Sigmoid colon (tissue), 7 donors: Measurements from ENCODE around the gene TMEM203. TPM values are rescaled to one million over a fixed set of nuclear protein-coding genes. Genes with fewer than 3 reads are reported as not detected.
A peak's percentile ranks its signal among the peaks of the same experiment; 100 is the strongest.

Source experiments
- DNase-seq: peaks from one replicate; pipeline ENCODE4 v3.0.0-alpha.2; 2019
- H3K27ac ChIP-seq, 4 donors: fragments of 200-600 bp; sonication (generic); one replicate each; pipeline ENCODE4 v1.5.1; 2016 to 2019; ENCODE audit warnings: mild to moderate bottlenecking in 1 of 4
- H3K27me3 ChIP-seq, 3 donors: fragments of 200-600 bp; sonication (generic); one replicate each; pipeline ENCODE4 v1.5.1; 2019; ENCODE audit warnings: mild to moderate bottlenecking in 1 of 3
- H3K36me3 ChIP-seq, 4 donors: fragments of 200-600 bp; sonication (generic); one replicate each; pipeline ENCODE4 v1.5.1; 2016 to 2019
- H3K4me1 ChIP-seq, 4 donors: fragments of 200-600 bp; sonication (generic); one replicate each; pipeline ENCODE4 v1.5.1; 2017 to 2019
- H3K4me3 ChIP-seq, 4 donors: fragments of 200-600 bp; sonication (generic); one replicate each; pipeline ENCODE4 v1.5.1; 2017 to 2019; ENCODE audit warnings: mild to moderate bottlenecking in 2 of 4, moderate library complexity in 1 of 4
- H3K9me3 ChIP-seq, 4 donors: fragments of 200-600 bp in 3 of 4; sonication (generic) in 3 of 4; one replicate each; pipeline versions ENCODE4 v1.5.1 to v1.6.1; 2013 to 2019
- CTCF ChIP-seq, 4 experiments: fragments of 450-650 bp in 3 of 4; fragments of 200-600 bp in 1 of 4; IDR thresholded peaks; one replicate each; pipeline ENCODE4 v1.5.1; 2016 to 2019; ENCODE audit warnings: antibody characterized with exemption in 4 of 4, mild to moderate bottlenecking in 3 of 4, moderate library complexity in 2 of 4
- EP300 ChIP-seq, 4 donors: sonication (generic); formaldehyde crosslinking; IDR thresholded peaks; one replicate each; pipeline ENCODE4 v1.6.1; 2017; ENCODE audit warnings: antibody characterized with exemption in 4 of 4
- POLR2A ChIP-seq, 2 donors: fragments of 450-650 bp; IDR thresholded peaks; one replicate each; pipeline ENCODE4 v1.6.1; 2016; ENCODE audit warnings: antibody characterized with exemption in 2 of 2, mild to moderate bottlenecking in 2 of 2, moderate library complexity in 2 of 2
- POLR2AphosphoS5 ChIP-seq, 4 donors: sonication (generic); formaldehyde crosslinking; IDR thresholded peaks; one replicate each; pipeline ENCODE4 v1.6.1; 2017; ENCODE audit warnings: antibody characterized with exemption in 4 of 4
- WGBS, 2 donors: extraction: QIAGEN DNeasy Blood & Tissue Kit; methylation state at CpG; one replicate each; pipeline ENCODE4 v1.1.7; 2013; 5-methylcytosine and 5-hydroxymethylcytosine counted together
- intact Hi-C: fragments of 100-400 bp; cut with DNase I; formaldehyde crosslinking; loops from one replicate; pipeline ENCODE4 v1.15.1; 2023
- polyA plus RNA-seq, 3 donors: library from polyadenylated mRNA; stranded (reverse); fragments of 200-250 nt; gene quantifications; one replicate each; pipeline ENCODE4 v1.2.3, GENCODE V29; 2013
- total RNA-seq, 4 donors: library from RNA; depleted of rRNA; stranded (reverse); fragments of >200 nt; gene quantifications; one replicate each; pipeline ENCODE4 v1.1.0, GENCODE V29; 2016
- donor health status: healthy with polysubstance abuse.
- donor health status: Bipolar disorder and iron deficiency.
- donor health status: healthy.

Gene TMEM203
- total and polyA plus RNA-seq, 7 donors = 24.8 to 42.0 (median 33.2) TPM

GRCh38 chr9:137170486-137171148 lies 34.8 kb downstream of the TMEM203 start:
- H3K4me3 ChIP-seq = no peak overlapping the region
- H3K4me1 ChIP-seq = peaks cover 0 to 29% (median 29%) of the 10 kb centered on the region in 4 donors
- intact Hi-C loops = no loop called here
- TF ChIP-seq EP300 (IDR thresholded peaks at IDR 0.05) (no peak), POLR2A (IDR thresholded peaks at IDR 0.05) (no peak), POLR2AphosphoS5 (IDR thresholded peaks at IDR 0.05) (no peak), CTCF (IDR thresholded peaks at IDR 0.05) (no peak)
- no peak for DNase-seq
- H3K27me3 ChIP-seq = peaks cover 52 to 82% (median 56%) of the 10 kb centered on the region in 3 donors
- H3K36me3 ChIP-seq = no peaks in the 10 kb centered on the region
- 54 to 60% methylated on average over 14 of the region's 14 CpGs for WGBS, 2 donors
- no peaks in the 10 kb centered on the region for H3K9me3 ChIP-seq
- H3K27ac ChIP-seq = no peak overlapping the region

GRCh38 chr9:137169896-137170358 lies 35.5 kb downstream of the TMEM203 start, which contains the start of gene LRRC26:
Gene LRRC26 (minus strand): TSS chr9:137170051. CDS start chr9:137169943, 108 bp downstream.
- no peak for DNase-seq
- H3K36me3 ChIP-seq = no peaks in the 10 kb centered on the region
- TF ChIP-seq EP300 (IDR thresholded peaks at IDR 0.05) (no peak), POLR2AphosphoS5 (IDR thresholded peaks at IDR 0.05) (no peak), POLR2A (IDR thresholded peaks at IDR 0.05) (no peak), CTCF (IDR thresholded peaks at IDR 0.05) (no peak)
- no peak within 1 kb of the TSS for H3K27ac ChIP-seq
- intact Hi-C loops = no loop called here
- 4 to 15% methylated on average over 41 of the region's 41 CpGs for WGBS, 2 donors
- no peaks in the 10 kb centered on the region for H3K9me3 ChIP-seq
- peaks cover 0 to 29% (median 29%) of the 10 kb centered on the region in 4 donors for H3K4me1 ChIP-seq
- peaks cover 56 to 89% (median 63%) of the 10 kb centered on the region in 3 donors for H3K27me3 ChIP-seq
- H3K4me3 ChIP-seq = peak within 1 kb of the TSS in 3 of 4 donors; percentile 27 to 42 (median 37)

GRCh38 chr9:137168904-137169856 lies 36.3 kb downstream of the TMEM203 start:
- peaks cover 62 to 97% (median 71%) of the 10 kb centered on the region in 3 donors for H3K27me3 ChIP-seq

GRCh38 chr9:137168573-137168903 lies 36.9 kb downstream of the TMEM203 start:
- Histone ChIP-seq H3K36me3 (no peaks in the 10 kb centered on the region), H3K9me3 (no peaks in the 10 kb centered on the region), H3K4me1 (peaks cover 0 to 30% (median 29%) of the 10 kb centered on the region in 4 donors), H3K4me3 (peak overlapping the region in 3 of 4 donors; percentile 27 to 42 (median 37)), H3K27me3 (peaks cover 69 to 100% (median 77%) of the 10 kb centered on the region in 3 donors), H3K27ac (no peak overlapping the region)
- DNase-seq = no peak
- WGBS, 2 donors = 0 to 1% methylated on average over 36 of the region's 36 CpGs
- no peak for TF ChIP-seq POLR2AphosphoS5 (IDR thresholded peaks at IDR 0.05)
- no peak for TF ChIP-seq CTCF (IDR thresholded peaks at IDR 0.05)
- TF ChIP-seq EP300 (IDR thresholded peaks at IDR 0.05) = no peak
- TF ChIP-seq POLR2A (IDR thresholded peaks at IDR 0.05) = no peak
- intact Hi-C loops = no loop called here

More at GRCh38 chr9:137168904-137169856, 36.3 kb downstream of the TMEM203 start:
- H3K27ac ChIP-seq = no peak overlapping the region
- WGBS, 2 donors = 0 to 1% methylated on average over 124 of the region's 124 CpGs
- no peaks in the 10 kb centered on the region for H3K9me3 ChIP-seq
- H3K36me3 ChIP-seq = no peaks in the 10 kb centered on the region
- peaks cover 0 to 29% (median 29%) of the 10 kb centered on the region in 4 donors for H3K4me1 ChIP-seq
- intact Hi-C loops = no loop called here
- peak overlapping the region in 3 of 4 donors; percentile 27 to 42 (median 37) for H3K4me3 ChIP-seq
- DNase-seq = no peak
- no peak for TF ChIP-seq POLR2A (IDR thresholded peaks at IDR 0.05)
- no peak for TF ChIP-seq CTCF (IDR thresholded peaks at IDR 0.05)
- no peak for TF ChIP-seq POLR2AphosphoS5 (IDR thresholded peaks at IDR 0.05)
- TF ChIP-seq EP300 (IDR thresholded peaks at IDR 0.05) = no peak
